Tibial nerve (tissue), 3 donors: ENCODE results near the gene GUCA2B.

Experiments used
- POLR2A ChIP-seq, 2 donors: fragments of 450-650 bp; IDR thresholded peaks; one replicate each; pipeline ENCODE4 v1.6.1; 2017; ENCODE audit warnings: antibody characterized with exemption in 2 of 2, mild to moderate bottlenecking in 2 of 2, moderate library complexity in 2 of 2
- TF ChIP-seq, protein P1 (sequence below), 5 experiments: fragments of 200-600 bp in 3 of 5; fragments of 450-650 bp in 2 of 5; sonication (generic) in 3 of 5; IDR thresholded peaks; one replicate each; pipeline ENCODE4 v1.5.1; 2016 to 2019; ENCODE audit warnings: antibody characterized with exemption in 5 of 5, mild to moderate bottlenecking in 3 of 5, moderate library complexity in 2 of 5

DNA sequence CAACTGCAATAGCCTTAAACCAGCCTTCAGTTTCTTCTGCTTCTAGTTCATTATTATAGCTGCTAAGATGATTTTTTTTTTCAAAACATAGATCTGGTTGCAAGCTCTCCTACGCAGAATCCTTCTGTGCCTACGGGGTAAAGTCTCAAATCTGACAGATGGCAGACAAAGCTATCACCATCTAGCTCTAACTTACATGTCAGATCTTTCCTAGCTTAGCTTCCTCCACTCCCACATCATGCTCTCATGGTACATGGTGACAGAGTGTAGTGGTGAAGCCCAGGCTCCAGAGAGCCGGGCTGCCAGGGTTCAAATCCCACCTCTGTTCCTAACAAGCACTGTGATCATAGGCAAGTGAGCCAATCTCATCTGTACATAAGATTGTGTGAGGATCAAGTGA is 24.2 kb upstream of the GUCA2B start:
- TF ChIP-seq POLR2A (IDR thresholded peaks at IDR 0.05) = no peak
- TF ChIP-seq, protein P1, sequence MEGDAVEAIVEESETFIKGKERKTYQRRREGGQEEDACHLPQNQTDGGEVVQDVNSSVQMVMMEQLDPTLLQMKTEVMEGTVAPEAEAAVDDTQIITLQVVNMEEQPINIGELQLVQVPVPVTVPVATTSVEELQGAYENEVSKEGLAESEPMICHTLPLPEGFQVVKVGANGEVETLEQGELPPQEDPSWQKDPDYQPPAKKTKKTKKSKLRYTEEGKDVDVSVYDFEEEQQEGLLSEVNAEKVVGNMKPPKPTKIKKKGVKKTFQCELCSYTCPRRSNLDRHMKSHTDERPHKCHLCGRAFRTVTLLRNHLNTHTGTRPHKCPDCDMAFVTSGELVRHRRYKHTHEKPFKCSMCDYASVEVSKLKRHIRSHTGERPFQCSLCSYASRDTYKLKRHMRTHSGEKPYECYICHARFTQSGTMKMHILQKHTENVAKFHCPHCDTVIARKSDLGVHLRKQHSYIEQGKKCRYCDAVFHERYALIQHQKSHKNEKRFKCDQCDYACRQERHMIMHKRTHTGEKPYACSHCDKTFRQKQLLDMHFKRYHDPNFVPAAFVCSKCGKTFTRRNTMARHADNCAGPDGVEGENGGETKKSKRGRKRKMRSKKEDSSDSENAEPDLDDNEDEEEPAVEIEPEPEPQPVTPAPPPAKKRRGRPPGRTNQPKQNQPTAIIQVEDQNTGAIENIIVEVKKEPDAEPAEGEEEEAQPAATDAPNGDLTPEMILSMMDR (IDR thresholded peaks at IDR 0.05) = no peak
